Kidney capillary endothelial cell (primary cell): Measurements from ENCODE around the gene PGF.

Experiments
- DNase-seq: peaks from one replicate; pipeline ENCODE4 v3.0.0-alpha.2; 2018; ENCODE audit warnings: low spot score

The PGF gene

GRCh38 chr14:74956280-74957072 lies 1.1 kb upstream of the PGF start:
- DNase-seq = no peak

- DNase-seq = no peak
Observed at GRCh38 chr14:74956027-74956279, 556 bp upstream of the PGF start.

GRCh38 chr14:74954947-74955228 lies 509 bp downstream of the PGF start:
- no peak for DNase-seq

GRCh38 chr14:74954232-74954946 lies 1.0 kb downstream of the PGF start:
- DNase-seq = no peak

GRCh38 chr14:74953686-74954085 lies 1.7 kb downstream of the PGF start:
- DNase-seq = no peak

GRCh38 chr14:74952697-74953484 lies 2.5 kb downstream of the PGF start:
- no peak for DNase-seq

- no peak for DNase-seq
Observed at GRCh38 chr14:74952180-74952665, 3.2 kb downstream of the PGF start.

- no peak for DNase-seq
Observed at GRCh38 chr14:74951443-74952179, 3.8 kb downstream of the PGF start.

GRCh38 chr14:74950795-74951442 lies 4.5 kb downstream of the PGF start:
- no peak for DNase-seq

GRCh38 chr14:74949859-74950573 lies 5.4 kb downstream of the PGF start:
- no peak for DNase-seq

GRCh38 chr14:74949191-74949601 lies 6.2 kb downstream of the PGF start:
- no peak for DNase-seq

GRCh38 chr14:74948228-74949175 lies 6.9 kb downstream of the PGF start:
- DNase-seq = no peak

GRCh38 chr14:74947353-74948227 lies 7.8 kb downstream of the PGF start:
- DNase-seq = no peak

- no peak for DNase-seq
Observed at GRCh38 chr14:74946659-74947281, 8.6 kb downstream of the PGF start.

GRCh38 chr14:74945852-74946658 lies 9.3 kb downstream of the PGF start:
- no peak for DNase-seq

- DNase-seq = no peak
Observed at GRCh38 chr14:74945261-74945851, 10.0 kb downstream of the PGF start.

- no peak for DNase-seq
Observed at GRCh38 chr14:74942608-74943007, 12.8 kb downstream of the PGF start.
